AG04450 (cell line): ENCODE results near the gene SAE1. TPM values are rescaled to one million over a fixed set of nuclear protein-coding genes. Genes with fewer than 3 reads are reported as not detected.

Source experiments
- CTCF ChIA-PET: fragments of 300-600, 350-600 bp; formaldehyde crosslinking; extraction: SDS; loops from one replicate; lab custom pipeline; 2022; ENCODE audit warnings: antibody characterized with exemption, inconsistent platforms; lab: Charles Lee
- POLR2A ChIA-PET: fragments of 350-600 bp; formaldehyde crosslinking; extraction: SDS; loops from one replicate; lab custom pipeline; 2021; ENCODE audit warnings: antibody characterized with exemption, inconsistent platforms; lab: Yijun Ruan, JAX
- DNase-seq: peaks from one replicate; pipeline ENCODE4 v3.0.0-alpha.2; 2011; ENCODE audit warnings: low read depth, low spot score
- H3K27ac ChIP-seq: one replicate; pipeline ENCODE4 v1.5.1; 2012; ENCODE audit warnings: low read depth, low read length, control low read depth
- H3K27me3 ChIP-seq: one replicate; pipeline ENCODE4 v1.6.0; 2012; ENCODE audit warnings: low read length; ENCODE audit not compliant: control insufficient read depth, insufficient read depth
- H3K4me3 ChIP-seq: 2 replicates; pipeline ENCODE4 v1.5.1; 2011; ENCODE audit warnings: mild to moderate bottlenecking, low read depth, low read length, control low read depth
- H3K9me3 ChIP-seq: 2 replicates; pipeline ENCODE4 v1.5.1; 2012; ENCODE audit warnings: low read length; ENCODE audit not compliant: control insufficient read depth, insufficient read depth
- polyA plus RNA-seq: library from polyadenylated mRNA; depleted of rRNA; stranded (reverse); fragments of >200 nt; gene quantifications from 2 replicates; pipeline ENCODE4 v1.2.3, GENCODE V29; 2011
- TF ChIP-seq, protein P1 (sequence below): IDR thresholded peaks from 2 replicates; pipeline ENCODE4 v1.5.1; 2011; ENCODE audit warnings: low read depth, low read length, control low read depth, inconsistent platforms

Gene SAE1
- polyA plus RNA-seq, 1 experiment = 165 TPM

DNA sequence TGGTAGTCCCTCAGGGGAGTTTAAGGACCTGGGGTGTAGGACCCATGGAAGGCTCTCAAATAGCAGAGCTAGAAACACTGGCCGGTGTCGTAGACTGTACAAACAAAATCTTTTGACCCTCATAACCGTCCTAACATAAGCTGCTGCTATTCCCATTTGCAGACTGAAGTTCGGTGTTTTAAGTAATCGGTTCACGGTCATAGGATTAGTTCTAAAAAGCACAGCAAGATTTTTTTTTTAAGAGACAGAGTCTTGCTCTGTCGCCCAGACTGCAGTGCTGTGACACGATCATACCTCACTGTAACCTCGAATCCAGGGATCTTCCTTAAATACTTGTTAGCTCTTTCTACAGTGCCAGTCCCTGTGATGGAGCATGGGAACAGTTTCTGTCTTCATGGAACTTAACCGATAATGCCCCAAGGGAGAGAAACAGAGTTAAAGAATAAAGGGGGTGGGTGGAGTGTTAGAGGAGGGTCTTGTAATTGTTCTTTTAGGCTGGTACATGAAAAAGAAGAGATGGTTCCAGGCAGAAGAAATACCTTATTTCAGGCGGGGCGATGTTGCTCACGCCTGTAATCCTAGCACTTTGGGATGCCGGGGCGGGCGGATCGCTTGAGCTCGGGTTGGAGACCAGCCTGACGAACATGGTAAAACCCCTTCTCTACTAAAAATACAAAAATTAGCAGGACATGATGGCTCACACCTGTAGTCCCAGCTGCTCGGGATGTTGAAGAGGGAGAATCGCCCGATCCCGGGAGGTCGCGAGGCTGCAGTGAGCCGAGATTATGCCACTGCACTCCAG is 16.6 kb upstream of the SAE1 start:
- H3K27ac ChIP-seq = peak overlapping the region; percentile 100
- POLR2A ChIA-PET = interaction anchor here (0.5 to 2.8 kb wide), 9 partner anchors 9 to 326 kb away, joined by 3 to 20 read pairs (median 6); partner anchors contain the start of genes AP2S1, SAE1 and SLC1A5
- peak overlapping the region; percentile 85 for H3K4me3 ChIP-seq
- CTCF ChIA-PET = interaction anchor here (0.5 to 2.1 kb wide), 9 partner anchors 8 to 130 kb away, joined by 3 to 15 read pairs (median 4); partner anchors contain the start of gene SAE1
- H3K27me3 ChIP-seq = no peaks in the 10 kb centered on the region
- DNase-seq = no peak
- H3K9me3 ChIP-seq = no peaks in the 10 kb centered on the region; the same call in 1 of the 2 replicates
- TF ChIP-seq, protein P1, sequence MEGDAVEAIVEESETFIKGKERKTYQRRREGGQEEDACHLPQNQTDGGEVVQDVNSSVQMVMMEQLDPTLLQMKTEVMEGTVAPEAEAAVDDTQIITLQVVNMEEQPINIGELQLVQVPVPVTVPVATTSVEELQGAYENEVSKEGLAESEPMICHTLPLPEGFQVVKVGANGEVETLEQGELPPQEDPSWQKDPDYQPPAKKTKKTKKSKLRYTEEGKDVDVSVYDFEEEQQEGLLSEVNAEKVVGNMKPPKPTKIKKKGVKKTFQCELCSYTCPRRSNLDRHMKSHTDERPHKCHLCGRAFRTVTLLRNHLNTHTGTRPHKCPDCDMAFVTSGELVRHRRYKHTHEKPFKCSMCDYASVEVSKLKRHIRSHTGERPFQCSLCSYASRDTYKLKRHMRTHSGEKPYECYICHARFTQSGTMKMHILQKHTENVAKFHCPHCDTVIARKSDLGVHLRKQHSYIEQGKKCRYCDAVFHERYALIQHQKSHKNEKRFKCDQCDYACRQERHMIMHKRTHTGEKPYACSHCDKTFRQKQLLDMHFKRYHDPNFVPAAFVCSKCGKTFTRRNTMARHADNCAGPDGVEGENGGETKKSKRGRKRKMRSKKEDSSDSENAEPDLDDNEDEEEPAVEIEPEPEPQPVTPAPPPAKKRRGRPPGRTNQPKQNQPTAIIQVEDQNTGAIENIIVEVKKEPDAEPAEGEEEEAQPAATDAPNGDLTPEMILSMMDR = no peak

DNA sequence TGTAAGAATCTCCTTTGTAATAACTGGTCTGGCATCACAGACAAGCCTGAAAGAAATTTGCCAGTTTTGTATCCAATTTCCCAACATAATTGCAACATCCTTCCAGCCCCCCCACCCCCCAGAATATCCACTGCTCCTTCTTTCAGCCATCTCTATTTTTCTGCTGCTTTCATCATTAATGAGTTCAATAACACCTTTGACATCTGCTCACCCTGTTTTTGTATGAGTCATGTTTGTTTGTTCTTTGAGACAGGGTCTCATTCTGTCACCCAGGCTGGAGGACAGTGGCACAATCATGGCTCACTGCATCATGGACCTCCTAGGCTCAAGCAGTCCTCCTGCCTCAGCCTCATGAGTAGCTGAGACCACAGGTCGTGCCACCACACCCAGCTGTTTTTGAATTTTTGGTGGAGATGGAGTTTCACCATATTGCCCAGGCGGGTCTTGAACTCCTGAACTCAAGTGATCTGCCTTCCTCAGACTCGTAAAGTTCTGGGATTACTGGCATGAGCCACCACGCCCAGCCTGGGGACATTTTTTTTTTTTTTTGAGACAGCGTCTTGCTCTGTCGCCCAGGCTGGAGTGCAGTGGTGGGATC is 10.1 kb upstream of the SAE1 start:
- H3K27me3 ChIP-seq = no peaks in the 10 kb centered on the region
- POLR2A ChIA-PET = interaction anchor here (0.7 kb wide), 1 partner anchor 92 kb away, joined by 4 read pairs; no protein-coding TSS in a partner anchor
- CTCF ChIA-PET = interaction anchor here (2.1 kb wide), 1 partner anchor 108 kb away, joined by 10 read pairs; no protein-coding TSS in a partner anchor
- no peak for DNase-seq
- H3K4me3 ChIP-seq = no peak overlapping the region
- TF ChIP-seq, protein P1 = no peak
- H3K27ac ChIP-seq = no peak overlapping the region
- H3K9me3 ChIP-seq = no peaks in the 10 kb centered on the region

DNA sequence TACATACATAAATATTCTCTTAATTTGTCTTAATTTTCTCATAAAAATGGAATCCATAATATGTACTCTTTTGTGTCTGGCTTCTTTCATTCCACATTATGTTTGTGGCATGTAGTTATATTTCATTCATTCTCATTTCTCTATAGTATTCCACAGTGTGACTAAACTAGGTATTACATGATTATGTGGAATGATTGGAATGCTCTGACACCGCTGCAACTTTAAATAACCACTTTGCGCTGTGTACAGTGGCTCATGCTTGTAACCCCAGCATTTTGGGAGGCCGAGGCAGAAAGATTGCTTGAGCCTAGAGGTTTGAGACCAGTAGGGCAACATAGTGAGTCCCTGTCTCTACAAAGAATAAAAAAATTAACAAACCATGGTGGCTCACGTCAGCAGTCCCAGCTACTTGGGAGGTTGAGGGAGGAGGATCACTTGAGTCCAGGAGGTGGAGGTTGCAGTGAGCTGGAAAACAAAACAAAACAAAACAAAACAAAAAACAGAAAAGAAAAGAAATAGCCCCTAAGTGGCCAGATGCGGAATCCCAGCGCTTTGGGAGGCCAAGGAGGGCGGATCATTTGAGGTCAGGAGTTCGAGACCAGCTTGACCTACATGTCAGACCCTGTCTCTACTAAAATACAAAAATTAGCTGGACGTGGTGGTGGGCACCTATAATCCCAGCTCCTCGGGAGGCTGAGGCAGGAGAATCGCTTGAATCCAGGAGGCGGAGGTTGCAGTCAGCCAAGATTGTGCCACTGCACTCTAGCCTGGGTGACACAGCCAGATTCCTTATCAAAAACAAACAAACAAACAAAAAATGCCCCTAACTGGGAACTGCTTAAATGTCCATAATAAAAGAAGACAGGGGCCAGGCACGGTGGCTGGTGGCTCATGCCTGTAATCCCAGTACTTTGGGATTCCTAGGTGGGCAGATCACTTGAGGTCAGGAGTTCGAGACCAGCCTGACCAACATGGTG is 8.0 kb upstream of the SAE1 start:
- no peaks in the 10 kb centered on the region for H3K9me3 ChIP-seq
- CTCF ChIA-PET = interaction anchor here (0.6 to 3.0 kb wide), 7 partner anchors 9 to 504 kb away, joined by 3 to 14 read pairs (median 3); partner anchors contain the start of gene ZC3H4
- no peak overlapping the region for H3K4me3 ChIP-seq
- TF ChIP-seq, protein P1 = no peak
- POLR2A ChIA-PET = interaction anchor here (0.7 to 3.4 kb wide), 3 partner anchors 10 to 103 kb away, joined by 3 to 17 read pairs (median 3); partner anchors contain the start of gene ZC3H4
- H3K27ac ChIP-seq = peak overlapping the region; percentile 65
- no peaks in the 10 kb centered on the region for H3K27me3 ChIP-seq
- no peak for DNase-seq

DNA sequence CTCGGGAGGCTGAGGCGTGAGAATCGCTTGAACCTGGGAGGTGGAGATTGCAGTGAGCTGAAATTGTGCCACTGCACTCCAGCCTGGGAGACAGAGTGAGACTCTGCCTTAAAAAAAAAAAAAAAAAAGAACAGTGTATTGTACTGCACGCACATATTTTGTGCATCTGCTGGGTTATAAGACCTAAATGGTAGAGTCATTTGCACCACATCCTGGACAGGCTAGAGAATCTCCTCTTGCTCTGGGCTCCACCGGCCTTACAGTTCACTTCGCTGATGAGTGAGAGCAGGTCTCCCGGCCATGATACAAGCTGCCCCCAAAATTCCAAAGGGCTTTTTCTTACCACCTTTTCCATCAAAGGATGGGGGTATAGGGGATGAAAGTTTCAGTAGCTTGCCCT is 7.2 kb upstream of the SAE1 start:
- DNase-seq = no peak
- ChIA-PET POLR2A (interaction anchor here (3.4 kb wide), 1 partner anchor 10 kb away, joined by 17 read pairs; the partner anchor contains the start of gene ZC3H4), CTCF (interaction anchor here (0.6 to 3.0 kb wide), 8 partner anchors 9 to 762 kb away, joined by 3 to 14 read pairs (median 4); partner anchors contain the start of gene ZC3H4)

More for the DNA sequence above, 7.2 kb upstream of the SAE1 start:
- Histone ChIP-seq H3K4me3 (no peak overlapping the region), H3K27me3 (no peaks in the 10 kb centered on the region), H3K9me3 (no peaks in the 10 kb centered on the region), H3K27ac (no peak overlapping the region)
- TF ChIP-seq, protein P1 = no peak
